ENCODE data around the gene SMARCC2. TPM values are rescaled to one million over a fixed set of nuclear protein-coding genes. Genes with fewer than 3 reads are reported as not detected.

Gene SMARCC2
- total RNA-seq, 1 donor from 2014 or later = 80.6 TPM

GRCh38 chr12:56151672-56152131 lies 37.6 kb downstream of the SMARCC2 start:
- DNase-seq = no peak

GRCh38 chr12:56150563-56150962 lies 38.7 kb downstream of the SMARCC2 start:
- DNase-seq = no peak

GRCh38 chr12:56146492-56147460 lies 42.5 kb downstream of the SMARCC2 start:
- no peak for DNase-seq

DNA sequence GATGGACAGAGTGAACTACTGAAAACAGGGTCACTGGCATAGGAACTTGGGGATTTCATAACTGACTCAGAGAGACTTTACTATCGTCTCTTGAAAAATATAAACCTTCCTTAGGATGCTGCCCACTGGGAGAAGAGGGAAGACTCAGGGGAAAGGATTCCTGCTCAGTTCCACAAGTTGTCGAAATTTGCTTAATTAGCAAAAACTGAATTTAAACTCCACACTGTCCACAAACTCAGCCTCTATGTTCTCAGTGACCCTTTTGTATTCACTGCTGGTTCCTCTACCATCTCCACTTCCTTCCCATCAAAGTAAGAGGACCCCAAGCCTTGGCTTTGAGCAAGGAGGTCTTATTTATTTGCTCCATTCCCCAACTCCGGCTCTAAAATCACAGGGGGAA lies 44.1 kb downstream of the SMARCC2 start:
- DNase-seq = no peak

- DNase-seq = no peak
Observed at GRCh38 chr12:56143870-56144269, 45.4 kb downstream of the SMARCC2 start.

- DNase-seq = no peak
Observed at GRCh38 chr12:56143217-56143616, 46.1 kb downstream of the SMARCC2 start.

- no peak for DNase-seq
Observed at GRCh38 chr12:56141946-56142784, 47.1 kb downstream of the SMARCC2 start.

DNA sequence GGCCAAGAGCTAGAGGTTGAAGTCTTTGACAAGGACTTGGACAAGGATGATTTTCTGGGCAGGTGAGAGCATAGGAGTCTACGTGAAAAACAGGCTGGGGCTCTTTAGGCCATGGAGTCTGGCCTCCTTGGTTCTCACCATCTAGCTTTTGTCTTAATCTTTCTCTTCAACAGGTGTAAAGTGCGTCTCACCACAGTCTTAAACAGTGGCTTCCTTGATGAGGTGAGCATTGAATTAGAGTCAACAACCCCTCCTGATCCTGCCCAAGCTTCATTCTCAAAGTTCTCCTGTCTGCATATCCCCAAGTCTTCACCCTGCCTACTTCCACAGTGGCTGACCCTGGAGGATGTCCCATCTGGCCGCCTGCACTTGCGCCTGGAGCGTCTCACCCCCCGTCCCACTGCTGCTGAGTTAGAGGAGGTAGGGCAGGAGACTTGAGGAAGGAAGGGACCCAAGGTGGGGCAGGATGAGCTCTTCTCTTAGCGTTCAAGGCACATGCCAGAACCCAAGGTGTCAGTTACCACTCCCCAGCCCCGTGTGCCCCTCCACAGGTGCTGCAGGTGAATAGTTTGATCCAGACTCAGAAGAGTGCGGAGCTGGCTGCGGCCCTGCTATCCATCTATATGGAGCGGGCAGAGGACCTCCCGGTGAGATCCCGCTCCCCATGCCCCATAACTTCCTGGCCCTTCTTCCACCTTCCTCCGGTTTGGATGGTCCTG lies 51.3 kb downstream of the SMARCC2 start:
- no peak for DNase-seq

GRCh38 chr12:56134897-56135296 lies 54.4 kb downstream of the SMARCC2 start:
- no peak for DNase-seq

DNA sequence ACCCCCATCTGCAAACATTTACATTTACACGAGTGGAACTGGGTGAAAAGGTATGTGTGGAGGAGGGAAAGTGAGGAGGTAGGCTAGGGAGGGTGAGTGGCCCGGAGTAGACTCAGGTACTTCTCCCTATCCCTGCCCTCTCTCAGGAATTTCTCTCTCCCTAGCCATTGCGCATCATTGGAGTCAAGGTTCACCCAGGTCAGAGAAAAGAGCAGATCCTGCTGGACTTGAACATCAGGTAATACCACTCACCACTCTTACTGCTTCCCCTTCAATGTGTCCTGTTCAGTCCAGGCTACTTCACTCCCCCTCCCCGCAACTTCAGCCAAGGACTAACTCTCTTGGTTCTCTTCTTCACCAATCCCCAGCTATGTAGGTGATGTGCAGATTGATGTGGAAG lies 58.4 kb downstream of the SMARCC2 start:
- DNase-seq = no peak

DNA sequence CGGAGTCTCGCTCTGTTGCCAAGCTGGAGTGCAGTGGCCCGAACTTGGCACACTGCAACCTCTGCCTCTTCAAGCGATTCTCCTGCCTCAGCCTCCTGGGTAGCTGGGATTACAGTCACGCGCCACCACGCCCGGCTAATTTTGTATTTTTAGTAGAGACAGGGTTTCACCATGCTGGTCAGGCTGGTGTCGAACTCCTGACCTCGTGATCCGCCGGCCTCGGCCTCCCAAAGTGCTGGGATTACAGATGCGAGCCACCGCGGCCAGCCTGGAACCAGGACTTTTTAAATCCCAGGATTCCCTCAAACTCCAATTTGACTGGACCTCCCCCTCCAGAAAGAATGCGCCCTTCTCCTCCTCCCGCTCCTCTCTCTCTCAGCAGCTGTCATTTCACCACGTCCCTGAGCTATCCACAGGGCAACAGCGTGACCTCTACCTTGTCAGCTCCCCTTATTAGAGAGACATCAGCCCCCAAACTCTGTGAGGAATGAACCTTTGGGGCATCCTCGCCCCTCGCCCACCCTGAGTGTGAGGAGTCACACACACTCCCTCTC lies 59.3 kb downstream of the SMARCC2 start:
- DNase-seq = no peak

- peak; percentile 30 for DNase-seq
Observed at GRCh38 chr12:56129206-56129941, 59.9 kb downstream of the SMARCC2 start.

- no peak for DNase-seq
Observed at GRCh38 chr12:56128670-56129205, 60.5 kb downstream of the SMARCC2 start.

- DNase-seq = peak; percentile 99
Observed at GRCh38 chr12:56127888-56128669, 61.2 kb downstream of the SMARCC2 start, which contains the start of gene ESYT1. TSS of gene ESYT1 (plus strand) at chr12:56128267. CDS start at chr12:56128320, 53 bp downstream.

DNA sequence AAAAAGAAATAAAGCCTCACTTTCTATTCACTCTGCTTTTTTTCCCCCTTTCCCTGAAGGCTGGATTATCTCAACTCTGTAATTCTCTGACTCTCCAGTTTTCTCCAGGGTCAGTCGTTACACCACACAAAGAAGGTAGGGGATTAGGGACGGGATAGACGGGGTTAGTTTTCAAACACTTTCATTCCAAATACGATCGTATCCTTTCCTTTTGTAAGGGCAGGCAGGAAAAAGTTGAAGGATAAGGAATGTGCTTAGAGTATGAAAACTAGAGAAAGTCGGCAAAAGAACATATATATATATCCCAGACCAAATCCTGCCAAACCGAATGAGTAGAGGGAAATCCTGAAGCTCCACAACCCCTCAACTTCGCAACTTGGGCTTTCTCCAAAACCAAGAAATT lies 61.8 kb downstream of the SMARCC2 start:
- DNase-seq = no peak

DNA sequence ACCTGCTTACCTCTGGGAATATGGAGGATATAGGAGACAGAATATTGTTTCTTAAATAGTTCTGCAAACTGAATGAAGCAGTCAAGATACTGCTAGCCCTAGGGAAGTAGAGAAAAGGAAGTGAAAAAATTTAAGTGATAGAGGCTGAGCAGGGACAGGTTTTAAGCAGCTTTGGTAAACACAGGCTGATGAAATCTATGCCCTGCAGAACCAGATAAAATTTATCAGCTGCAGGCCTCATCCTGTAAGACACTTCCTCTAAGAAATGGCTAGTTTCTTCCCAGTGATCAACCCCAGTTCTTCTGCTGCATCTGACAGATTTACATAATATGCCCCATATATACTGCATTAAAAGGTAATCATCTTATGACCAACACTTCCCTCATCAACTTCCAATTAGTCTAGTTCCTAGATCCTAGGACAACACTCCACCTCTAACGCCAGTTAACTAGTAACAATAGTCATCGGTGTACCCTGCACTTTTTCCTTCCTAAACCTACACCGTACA lies 62.5 kb downstream of the SMARCC2 start:
- DNase-seq = no peak

DNA sequence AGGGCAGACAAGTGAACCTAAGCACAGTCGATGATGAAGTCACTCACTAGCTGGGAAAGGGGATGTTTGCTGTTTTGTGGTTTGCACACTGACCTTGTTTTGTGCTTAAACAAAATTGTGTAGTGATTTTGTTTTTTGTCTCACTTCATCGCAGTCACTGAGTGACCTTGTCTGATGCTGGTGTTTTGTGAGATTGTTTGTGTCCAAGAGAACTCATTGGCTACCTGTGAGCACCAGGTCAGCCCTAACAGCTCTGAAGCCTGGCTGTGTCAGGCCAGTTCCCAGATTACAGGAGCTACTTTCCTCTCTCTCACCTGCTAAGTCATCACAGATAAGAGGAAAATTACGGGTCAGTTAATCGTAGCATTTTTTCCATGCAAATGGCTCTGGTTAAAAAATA lies 65.2 kb downstream of the SMARCC2 start:
- no peak for DNase-seq

DNA sequence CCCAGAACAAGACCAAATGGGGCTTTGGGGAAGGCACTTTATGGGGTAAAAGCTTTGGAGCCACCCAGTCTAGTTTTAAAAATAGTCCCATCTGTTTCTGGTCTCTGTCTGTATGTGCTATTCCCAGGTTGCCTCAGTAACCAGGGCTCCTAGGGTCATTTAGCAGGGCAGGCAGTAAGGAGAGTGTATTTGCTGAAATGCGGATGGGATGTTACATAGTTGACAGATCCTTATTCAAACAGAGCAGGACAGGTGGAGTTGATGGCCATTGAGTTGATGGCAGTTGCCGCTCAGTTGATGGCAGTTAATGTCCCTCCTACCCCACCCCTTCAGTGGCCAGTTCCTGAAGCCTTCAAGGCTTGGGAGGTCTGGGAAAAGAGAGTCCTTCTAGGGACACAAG lies 66.6 kb downstream of the SMARCC2 start:
- DNase-seq = no peak

DNA sequence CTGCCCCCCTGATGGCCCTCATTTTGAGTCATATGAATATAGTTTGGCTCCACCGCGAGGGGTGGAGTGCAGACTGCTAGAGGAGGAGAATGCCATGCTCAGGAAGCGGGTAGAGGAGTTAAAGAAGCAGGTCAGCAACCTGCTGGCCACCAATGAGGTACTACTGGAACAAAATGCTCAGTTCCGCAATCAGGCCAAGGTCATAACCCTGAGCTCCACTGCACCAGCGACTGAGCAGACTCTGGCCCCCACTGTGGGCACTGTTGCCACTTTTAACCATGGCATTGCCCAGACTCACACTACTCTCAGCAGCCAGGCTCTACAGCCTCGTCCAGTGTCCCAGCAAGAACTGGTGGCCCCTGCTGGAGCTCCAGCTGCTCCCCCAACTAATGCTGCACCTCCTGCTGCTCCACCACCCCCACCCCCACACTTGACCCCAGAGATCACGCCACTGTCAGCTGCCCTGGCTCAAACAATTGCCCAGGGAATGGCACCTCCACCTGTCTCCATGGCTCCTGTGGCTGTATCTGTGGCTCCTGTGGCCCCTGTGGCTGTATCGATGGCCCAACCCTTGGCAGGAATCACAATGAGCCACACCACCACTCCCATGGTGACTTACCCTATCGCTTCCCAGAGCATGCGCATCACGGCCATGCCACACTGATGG lies 67.9 kb downstream of the SMARCC2 start:
- DNase-seq = no peak
